HCT116 (cell line): ENCODE measurements around the gene FBXL17. TPM values are rescaled to one million over a fixed set of nuclear protein-coding genes. Genes with fewer than 3 reads are reported as not detected.

Experiments
- ATAC-seq: fragments of 200-7000 bp; cut with Tn5 transposase; 2 replicates; pipeline ENCODE4 v1.9.1; 2020; ENCODE audit warnings: mild to moderate bottlenecking, moderate library complexity
- BruUV-seq: library from RNA; stranded (reverse); fragments of 400-500 nt; replicated peaks from 2 replicates; lab custom pipeline; 2021; lab: Mats Ljungman, UMichigan
- CTCF ChIA-PET: fragments of 300-600 bp; sonication (Branson Sonifier 250); formaldehyde crosslinking; loops from one replicate; lab custom pipeline; 2021; ENCODE audit warnings: antibody characterized with exemption; lab: Charles Lee
- POLR2A ChIA-PET: fragments of 300-600, 350-600 bp; sonication (Branson Sonifier 250); formaldehyde crosslinking; loops from one replicate; lab custom pipeline; 2021; ENCODE audit warnings: antibody characterized with exemption; lab: Charles Lee
- RAD21 ChIA-PET, 2 experiments: fragments of 300-600 bp; sonication (Branson Sonifier 250); formaldehyde crosslinking; loops; one replicate each; lab custom pipeline; 2023; ENCODE audit warnings: low total read pairs in 2 of 2; ENCODE audit not compliant: uncharacterized antibody in 2 of 2, unreplicated experiment in 2 of 2, low non-redundant PET in 1 of 2; lab: Charles Lee
- DNase-seq: peaks from one replicate; pipeline ENCODE4 v3.0.0-alpha.2; 2010; ENCODE audit warnings: low read depth, low spot score
- H2AFZ ChIP-seq: fragments of 200-600 bp; shearing (Covaris generic), sonication (generic); 2 replicates; pipeline ENCODE4 v1.6.1; 2017; ENCODE audit warnings: low read depth, mixed run types, mixed read lengths, antibody characterized with exemption, low read length; ENCODE audit not compliant: poor library complexity, severe bottlenecking
- H3K27ac ChIP-seq: 2 replicates; pipeline ENCODE4 v1.5.1; 2012; ENCODE audit warnings: low read depth, low read length
- H3K27me3 ChIP-seq: fragments of 200-600 bp; sonication (generic); 2 replicates; pipeline ENCODE4 v1.6.1; 2016; ENCODE audit warnings: mixed run types, low read length, mixed read lengths; ENCODE audit not compliant: insufficient read depth
- H3K36me3 ChIP-seq, 2 experiments: fragments of 200-500 bp in 1 of 2; fragments of 200-600 bp in 1 of 2; sonication (Bioruptor generic) in 1 of 2; sonication (generic) in 1 of 2; 2 replicates each; pipeline versions ENCODE4 v1.5.1 to v1.6.1; 2014 to 2016; ENCODE audit warnings: low read length in 2 of 2, inconsistent platforms in 1 of 2, mixed read lengths in 1 of 2, mixed run types in 1 of 2; ENCODE audit not compliant: insufficient read depth in 2 of 2, control insufficient read depth in 1 of 2
- H3K4me1 ChIP-seq, 2 experiments: fragments of 200-600 bp in 1 of 2; sonication (generic) in 1 of 2; 2 replicates each; pipeline versions ENCODE4 v1.5.1 to v1.6.1; 2012 to 2017; ENCODE audit warnings: low read length in 2 of 2, inconsistent platforms in 1 of 2, mild to moderate bottlenecking in 1 of 2, mixed read lengths in 1 of 2, mixed run types in 1 of 2, moderate library complexity in 1 of 2; ENCODE audit not compliant: insufficient read depth in 2 of 2, control insufficient read depth in 1 of 2
- H3K4me2 ChIP-seq: fragments of 200-600 bp; sonication (generic); 2 replicates; pipeline ENCODE4 v1.6.1; 2017; ENCODE audit warnings: mixed run types, low read length, mixed read lengths
- H3K4me3 ChIP-seq, 2 experiments: fragments of 200-600 bp in 1 of 2; sonication (generic) in 1 of 2; replicated peaks in 1 of 2; 2 replicates each; pipeline ENCODE4 v1.5.1; 2011 to 2016; ENCODE audit warnings: low read length in 2 of 2, control low read depth in 1 of 2, low read depth in 1 of 2, mild to moderate bottlenecking in 1 of 2, mixed read lengths in 1 of 2, mixed run types in 1 of 2
- H3K79me2 ChIP-seq: fragments of 200-600 bp; sonication (generic); 2 replicates; pipeline ENCODE4 v1.6.1; 2017; ENCODE audit warnings: mild to moderate bottlenecking, mixed run types, low read length, moderate library complexity, mixed read lengths; ENCODE audit not compliant: insufficient read depth
- H3K9ac ChIP-seq: fragments of 200-600 bp; sonication (generic); 2 replicates; pipeline ENCODE4 v1.6.1; 2016; ENCODE audit warnings: low read length, mixed read lengths
- H3K9me2 ChIP-seq: fragments of 200-600 bp; sonication (generic), shearing (Covaris generic); 2 replicates; pipeline ENCODE4 v1.6.1; 2017; ENCODE audit warnings: mixed run types, mild to moderate bottlenecking, moderate library complexity; ENCODE audit not compliant: insufficient read depth
- H3K9me3 ChIP-seq, 2 experiments: fragments of 200-500 bp in 1 of 2; fragments of 200-600 bp in 1 of 2; sonication (Bioruptor generic) in 1 of 2; sonication (generic) in 1 of 2; 2 replicates each; pipeline ENCODE4 v1.6.1; 2014 to 2017; ENCODE audit warnings: low read length in 2 of 2, mixed read lengths in 2 of 2, inconsistent platforms in 1 of 2, low read depth in 1 of 2, mild to moderate bottlenecking in 1 of 2, mixed run types in 1 of 2, moderate library complexity in 1 of 2; ENCODE audit not compliant: control insufficient read depth in 1 of 2, insufficient read depth in 1 of 2
- H4K20me1 ChIP-seq: fragments of 200-600 bp; sonication (generic), shearing (Covaris generic); 2 replicates; pipeline ENCODE4 v1.6.1; 2017; ENCODE audit warnings: mixed run types, mild to moderate bottlenecking, moderate library complexity; ENCODE audit not compliant: insufficient read depth
- CBX3 ChIP-seq: IDR thresholded peaks from 2 replicates; pipeline ENCODE4 v1.6.1; 2012; ENCODE audit warnings: low read depth
- CEBPB ChIP-seq: IDR thresholded peaks from 2 replicates; pipeline ENCODE4 v1.6.1; 2012; ENCODE audit warnings: low read depth
- ELF1 ChIP-seq: IDR thresholded peaks from 2 replicates; pipeline ENCODE4 v1.6.1; 2012; ENCODE audit warnings: low read depth, borderline replicate concordance
- EZH2 ChIP-seq: fragments of 200-600 bp; sonication (generic); IDR thresholded peaks from 2 replicates; pipeline ENCODE4 v1.6.1; 2017; ENCODE audit warnings: antibody characterized with exemption, mixed run types
- EZH2phosphoT487 ChIP-seq: fragments of 200-600 bp; IDR thresholded peaks from 2 replicates; pipeline ENCODE4 v1.6.1; 2018; ENCODE audit warnings: antibody characterized with exemption, borderline replicate concordance
- FOSL1 ChIP-seq: IDR thresholded peaks from 2 replicates; pipeline ENCODE4 v1.6.1; 2012; ENCODE audit warnings: low read depth
- JUND ChIP-seq: IDR thresholded peaks from 2 replicates; pipeline ENCODE4 v1.6.1; 2012
- POLR2A ChIP-seq: IDR thresholded peaks from 2 replicates; pipeline ENCODE4 v1.7.0; 2011; ENCODE audit warnings: borderline replicate concordance; ENCODE audit not compliant: insufficient read depth, insufficient read length; ENCODE audit errors: extremely low read depth
- POLR2AphosphoS5 ChIP-seq: IDR thresholded peaks from 2 replicates; pipeline ENCODE4 v1.6.1; 2011; ENCODE audit warnings: mild to moderate bottlenecking, low read depth, low read length, moderate library complexity
- RAD21 ChIP-seq: IDR thresholded peaks from 2 replicates; pipeline ENCODE4 v1.6.1; 2012; ENCODE audit warnings: low read depth, mild to moderate bottlenecking
- SIN3A ChIP-seq: IDR thresholded peaks from 2 replicates; pipeline ENCODE4 v1.6.1; 2012; ENCODE audit warnings: low read depth
- SP1 ChIP-seq: IDR thresholded peaks from 2 replicates; pipeline ENCODE4 v1.6.1; 2012; ENCODE audit warnings: low read depth
- SRF ChIP-seq: IDR thresholded peaks from 2 replicates; pipeline ENCODE4 v1.6.1; 2012; ENCODE audit warnings: low read depth
- TCF7L2 ChIP-seq: IDR thresholded peaks from 2 replicates; pipeline ENCODE4 v1.7.0; 2011; ENCODE audit warnings: borderline replicate concordance, inconsistent platforms; ENCODE audit not compliant: insufficient read depth, insufficient read length; ENCODE audit errors: extremely low read depth
- YY1 ChIP-seq: IDR thresholded peaks from 2 replicates; pipeline ENCODE4 v1.6.1; 2011; ENCODE audit warnings: low read length, low read depth, moderate library complexity, mild to moderate bottlenecking; ENCODE audit not compliant: insufficient replicate concordance; ENCODE audit errors: extremely low read depth
- ZFX ChIP-seq: fragments of 450-650 bp; IDR thresholded peaks from 2 replicates; pipeline ENCODE4 v1.6.1; 2017
- ZNF274 ChIP-seq: fragments of 200-500 bp; sonication (Bioruptor generic); IDR thresholded peaks from 2 replicates; pipeline ENCODE4 v1.6.1; 2014; ENCODE audit warnings: mild to moderate bottlenecking, low read depth, low read length, inconsistent platforms
- intact Hi-C: fragments of 100-400 bp; cut with micrococcal nuclease; formaldehyde crosslinking; loops from 2 replicates; pipeline ENCODE4 v1.10.0; 2022
- total RNA-seq: library from RNA; stranded (reverse); gene quantifications from one replicate; pipeline ENCODE4 v1.2.1, GENCODE V29; 2021; ENCODE audit not compliant: unreplicated experiment
- TF ChIP-seq, protein P1 (sequence below), 3 experiments: fragments of 200-600 bp in 1 of 3; sonication (generic) in 1 of 3; IDR thresholded peaks in 2 of 3; conservative IDR thresholded peaks in 1 of 3; 2 replicates each; pipeline ENCODE4 v1.5.1; 2012 to 2017; ENCODE audit warnings: low read depth in 2 of 3, low read length in 2 of 3, antibody characterized with exemption in 1 of 3, borderline replicate concordance in 1 of 3, control low read depth in 1 of 3, mild to moderate bottlenecking in 1 of 3, mixed read lengths in 1 of 3, mixed run types in 1 of 3, moderate library complexity in 1 of 3; ENCODE audit not compliant: insufficient read depth in 1 of 3
- TF ChIP-seq, protein P2 (sequence below): IDR thresholded peaks from 2 replicates; pipeline ENCODE4 v1.6.1; 2012

The FBXL17 gene
- total RNA-seq, 1 experiment from 2014 or later, result 9.4 TPM

DNA sequence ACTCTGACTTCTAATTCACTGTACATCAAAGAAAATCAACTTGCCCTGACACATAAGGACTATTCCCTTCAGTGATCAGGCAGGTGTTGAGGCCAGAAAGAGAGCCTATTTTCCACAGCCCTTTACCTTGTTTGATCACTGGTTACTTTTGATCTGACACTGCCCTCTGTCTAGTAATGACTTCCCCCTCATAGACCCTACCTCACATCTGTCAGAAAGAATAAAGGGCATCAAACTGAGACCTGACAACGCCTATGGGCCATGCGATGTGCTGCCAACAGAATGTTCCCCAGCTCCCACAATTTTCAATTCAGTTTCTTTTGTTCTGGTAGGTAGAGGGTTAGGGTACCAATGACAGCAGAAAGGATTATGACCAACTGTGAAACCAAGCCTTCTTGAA, 47.7 kb downstream of the FBXL17 start:
- Histone ChIP-seq H3K27me3 (no peaks in the 10 kb centered on the region), H3K36me3 (no peaks in the 10 kb centered on the region), H3K27ac (no peak overlapping the region), H3K4me2 (no peak overlapping the region), H2AFZ (no peak overlapping the region), H4K20me1 (0 out of 2 replicates have a peak, but pooled peaks cover 4% of the 10 kb centered on the region), H3K9me2 (no peaks in the 10 kb centered on the region), H3K4me3 (no peak overlapping the region), H3K9ac (no peak overlapping the region), H3K4me1 (no peaks in the 10 kb centered on the region), H3K9me3 (no peaks in the 10 kb centered on the region), H3K79me2 (no peaks in the 10 kb centered on the region)
- no TSS peak for BruUV-seq
- ChIA-PET RAD21 (no interaction called here), CTCF (no interaction called here), POLR2A (no interaction called here)
- DNase-seq (no peak), ATAC-seq (no peak)
- TF ChIP-seq ELF1 (no peak), ZFX (no peak), JUND (no peak), SIN3A (no peak), SRF (no peak), EZH2phosphoT487 (no peak), ZNF274 (no peak), YY1 (no peak), POLR2AphosphoS5 (no peak), TCF7L2 (no peak), CEBPB (no peak), CBX3 (no peak), FOSL1 (no peak), EZH2 (no peak), POLR2A (no peak), SP1 (no peak), RAD21 (no peak)
- TF ChIP-seq, protein P1, sequence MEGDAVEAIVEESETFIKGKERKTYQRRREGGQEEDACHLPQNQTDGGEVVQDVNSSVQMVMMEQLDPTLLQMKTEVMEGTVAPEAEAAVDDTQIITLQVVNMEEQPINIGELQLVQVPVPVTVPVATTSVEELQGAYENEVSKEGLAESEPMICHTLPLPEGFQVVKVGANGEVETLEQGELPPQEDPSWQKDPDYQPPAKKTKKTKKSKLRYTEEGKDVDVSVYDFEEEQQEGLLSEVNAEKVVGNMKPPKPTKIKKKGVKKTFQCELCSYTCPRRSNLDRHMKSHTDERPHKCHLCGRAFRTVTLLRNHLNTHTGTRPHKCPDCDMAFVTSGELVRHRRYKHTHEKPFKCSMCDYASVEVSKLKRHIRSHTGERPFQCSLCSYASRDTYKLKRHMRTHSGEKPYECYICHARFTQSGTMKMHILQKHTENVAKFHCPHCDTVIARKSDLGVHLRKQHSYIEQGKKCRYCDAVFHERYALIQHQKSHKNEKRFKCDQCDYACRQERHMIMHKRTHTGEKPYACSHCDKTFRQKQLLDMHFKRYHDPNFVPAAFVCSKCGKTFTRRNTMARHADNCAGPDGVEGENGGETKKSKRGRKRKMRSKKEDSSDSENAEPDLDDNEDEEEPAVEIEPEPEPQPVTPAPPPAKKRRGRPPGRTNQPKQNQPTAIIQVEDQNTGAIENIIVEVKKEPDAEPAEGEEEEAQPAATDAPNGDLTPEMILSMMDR (IDR thresholded peaks at IDR 0.05 in 2 of 3, conservative IDR thresholded peaks at IDR 0.05 in 1 of 3; ENCODE audit: borderline replicate concordance in 1 of 3, insufficient read depth in 1 of 3, low read depth in 2 of 3, low read length in 2 of 3), result no peak
- TF ChIP-seq, protein P2, sequence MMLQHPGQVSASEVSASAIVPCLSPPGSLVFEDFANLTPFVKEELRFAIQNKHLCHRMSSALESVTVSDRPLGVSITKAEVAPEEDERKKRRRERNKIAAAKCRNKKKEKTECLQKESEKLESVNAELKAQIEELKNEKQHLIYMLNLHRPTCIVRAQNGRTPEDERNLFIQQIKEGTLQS, result no peak
- intact Hi-C loops, result no loop called here
